Medulla oblongata (tissue), 1 donor: ENCODE results near the gene TMEM139.
"Not testable (repeated sequence)": the region's sequence is repeated elsewhere in the genome, so short reads cannot be mapped to it uniquely, and the experiment has no call there.

Experiments
- DNase-seq: peaks from one replicate; pipeline ENCODE4 v3.0.0-alpha.2; 2015; ENCODE audit errors: extremely low spot score

Gene TMEM139

GRCh38 chr7:143259765-143260164 lies 25.0 kb upstream of the TMEM139 start:
- DNase-seq: no peak

GRCh38 chr7:143261901-143262300 lies 22.9 kb upstream of the TMEM139 start:
- DNase-seq: no peak

DNA sequence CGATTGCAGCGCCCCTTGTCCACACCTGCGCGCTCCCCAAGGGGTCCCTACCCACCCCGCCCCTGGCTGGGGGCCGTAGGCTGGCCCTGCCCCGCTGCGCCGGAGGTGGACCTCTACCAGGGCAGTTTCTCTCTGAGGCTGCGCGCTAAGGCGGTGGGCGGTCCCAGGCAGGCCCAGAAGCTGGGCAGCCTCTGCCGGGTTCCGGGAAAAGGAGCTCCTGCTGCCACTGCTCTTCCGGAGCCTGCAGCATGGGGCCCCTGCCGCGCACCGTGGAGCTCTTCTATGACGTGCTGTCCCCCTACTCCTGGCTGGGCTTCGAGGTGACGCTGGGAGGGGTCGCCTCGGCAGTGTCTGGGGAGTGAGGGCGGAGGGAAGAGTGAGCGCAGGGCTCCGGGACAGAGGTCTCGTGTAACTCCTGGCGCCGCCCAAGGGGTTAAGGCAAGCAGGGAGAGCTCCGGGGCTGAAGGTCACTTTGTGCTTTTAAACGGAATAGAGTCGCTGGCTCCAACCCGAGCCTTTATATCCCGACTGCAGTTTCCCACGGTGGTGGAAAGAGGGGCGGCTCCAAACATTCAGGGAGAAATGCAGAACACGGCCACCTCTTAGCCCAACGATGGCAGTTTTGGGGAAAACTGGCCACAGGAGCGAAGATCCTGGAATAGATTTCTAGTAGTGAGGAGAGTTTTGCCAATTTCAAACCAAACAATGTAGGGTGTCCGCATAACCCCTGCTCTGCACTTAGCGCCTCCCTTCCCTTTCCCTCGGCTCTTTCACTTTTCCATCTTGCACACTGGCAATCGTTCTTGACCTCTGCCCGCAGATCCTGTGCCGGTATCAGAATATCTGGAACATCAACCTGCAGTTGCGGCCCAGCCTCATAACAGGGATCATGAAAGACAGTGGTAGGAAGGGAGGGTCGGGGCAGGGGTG lies 21.2 kb upstream of the TMEM139 start, which contains the start of gene GSTK1:
TSS of gene GSTK1 (plus strand) at position 176 of the 930 bp plus-strand sequence. CDS start at position 249, 73 bp downstream.
- DNase-seq: peak; percentile 89

- not testable (repeated sequence) for DNase-seq
Observed at GRCh38 chr7:143264196-143264568, 20.6 kb upstream of the TMEM139 start.

DNA sequence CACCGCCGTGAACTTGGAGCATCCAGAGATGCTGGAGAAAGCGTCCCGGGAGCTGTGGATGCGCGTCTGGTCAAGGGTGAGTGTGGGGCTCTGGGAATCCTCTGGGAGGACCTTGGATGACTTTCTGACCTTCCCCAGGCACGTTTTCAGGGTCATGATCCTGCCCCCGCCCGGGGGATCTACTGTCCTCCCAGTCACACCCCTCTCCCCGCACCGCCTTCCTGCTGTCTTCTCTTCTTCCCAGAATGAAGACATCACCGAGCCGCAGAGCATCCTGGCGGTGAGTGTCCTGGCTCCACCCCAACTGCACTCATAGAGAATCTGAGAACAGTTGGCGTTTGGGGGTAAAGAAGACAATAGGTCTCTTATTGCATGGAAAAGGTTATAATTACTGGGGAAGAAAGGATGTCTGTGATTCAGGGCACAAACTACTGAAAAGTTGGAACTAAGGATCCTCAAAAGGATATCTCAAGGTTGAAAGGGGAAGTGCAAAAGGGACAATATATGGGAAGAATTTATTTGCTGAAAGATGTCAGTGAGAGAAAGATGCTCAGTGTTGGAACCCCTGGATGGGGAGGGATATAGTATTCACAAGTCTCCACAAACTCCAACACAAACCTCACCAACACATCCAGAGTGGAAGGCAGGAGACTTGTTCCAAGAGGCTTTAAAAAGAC lies 19.6 kb upstream of the TMEM139 start:
- DNase-seq: peak; percentile 27

GRCh38 chr7:143269251-143269650 lies 15.5 kb upstream of the TMEM139 start:
- DNase-seq: no peak

GRCh38 chr7:143271240-143271639 lies 13.5 kb upstream of the TMEM139 start:
- DNase-seq: no peak

DNA sequence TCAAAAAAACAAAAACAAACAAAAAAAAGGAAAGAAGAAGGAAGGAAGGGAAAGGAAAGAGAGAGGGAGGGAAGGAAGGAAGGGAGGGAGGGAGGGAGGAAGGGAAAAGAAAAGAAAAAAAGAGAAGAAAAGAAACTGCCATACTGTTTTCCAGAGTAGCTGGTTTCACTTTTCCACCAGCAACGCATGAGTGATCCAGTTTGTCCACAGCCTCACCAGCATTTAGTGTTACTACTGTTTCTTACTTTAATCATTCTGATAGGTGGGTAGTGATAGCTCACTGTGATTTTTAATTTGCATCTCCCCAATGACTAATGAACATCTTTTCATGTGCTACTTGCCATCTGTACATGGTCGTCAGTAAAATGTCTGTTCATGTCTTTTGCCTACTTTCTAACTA lies 11.9 kb upstream of the TMEM139 start:
- no peak for DNase-seq

- DNase-seq: peak; percentile 94
Observed at GRCh38 chr7:143279186-143280098, 5.3 kb upstream of the TMEM139 start.

DNA sequence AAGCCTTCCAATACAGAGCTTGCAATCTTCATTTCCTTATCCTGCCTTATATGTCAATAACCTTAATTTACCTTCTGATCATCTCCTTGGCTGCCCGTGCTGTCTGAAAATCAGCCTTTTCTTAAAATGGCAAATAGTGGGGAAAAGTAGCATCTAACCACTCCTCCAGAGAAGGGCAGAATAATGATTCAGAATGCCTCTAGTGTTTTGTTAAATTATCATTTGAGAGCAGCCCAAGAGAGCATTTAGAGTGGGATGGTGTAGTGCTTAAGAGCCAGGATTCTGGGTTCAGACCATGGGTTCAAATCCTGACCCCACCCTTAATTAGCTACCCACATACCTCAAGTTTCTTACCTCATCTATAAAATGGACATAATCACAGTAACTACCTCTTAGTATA lies 4.6 kb upstream of the TMEM139 start:
- DNase-seq: peak; percentile 12

GRCh38 chr7:143280566-143280965 lies 4.2 kb upstream of the TMEM139 start:
- DNase-seq: peak; percentile 29

DNA sequence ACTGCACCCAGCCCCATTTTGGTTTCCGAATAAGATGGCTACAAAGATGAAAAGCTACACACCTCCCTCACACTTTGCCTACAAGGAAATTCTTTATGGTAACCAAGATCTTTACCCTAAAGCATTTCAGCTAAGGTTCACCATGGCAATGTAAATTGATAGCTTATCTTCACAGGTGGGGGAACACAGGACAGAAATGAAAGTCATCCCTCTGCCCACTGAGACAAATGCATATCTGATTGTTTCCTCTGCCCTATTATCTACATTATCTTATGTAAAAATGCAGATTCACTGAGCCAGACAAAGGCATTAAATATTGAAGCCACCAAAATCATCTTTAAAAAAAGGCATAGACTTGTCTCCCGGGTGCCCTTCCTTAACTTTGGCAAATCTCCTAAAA lies 3.2 kb upstream of the TMEM139 start:
- no peak for DNase-seq

- DNase-seq: no peak
Observed at GRCh38 chr7:143282124-143282523, 2.6 kb upstream of the TMEM139 start.

GRCh38 chr7:143283381-143283780 lies 1.4 kb upstream of the TMEM139 start:
- peak; percentile 10 for DNase-seq

- no peak for DNase-seq
Observed at GRCh38 chr7:143285470-143285778, 666 bp downstream of the TMEM139 start.

- peak; percentile 89 for DNase-seq
Observed at GRCh38 chr7:143285806-143286521, 1.2 kb downstream of the TMEM139 start.

GRCh38 chr7:143286522-143286890 lies 1.7 kb downstream of the TMEM139 start:
- peak; percentile 70 for DNase-seq

GRCh38 chr7:143287339-143287934 lies 2.7 kb downstream of the TMEM139 start:
- peak; percentile 22 for DNase-seq

DNA sequence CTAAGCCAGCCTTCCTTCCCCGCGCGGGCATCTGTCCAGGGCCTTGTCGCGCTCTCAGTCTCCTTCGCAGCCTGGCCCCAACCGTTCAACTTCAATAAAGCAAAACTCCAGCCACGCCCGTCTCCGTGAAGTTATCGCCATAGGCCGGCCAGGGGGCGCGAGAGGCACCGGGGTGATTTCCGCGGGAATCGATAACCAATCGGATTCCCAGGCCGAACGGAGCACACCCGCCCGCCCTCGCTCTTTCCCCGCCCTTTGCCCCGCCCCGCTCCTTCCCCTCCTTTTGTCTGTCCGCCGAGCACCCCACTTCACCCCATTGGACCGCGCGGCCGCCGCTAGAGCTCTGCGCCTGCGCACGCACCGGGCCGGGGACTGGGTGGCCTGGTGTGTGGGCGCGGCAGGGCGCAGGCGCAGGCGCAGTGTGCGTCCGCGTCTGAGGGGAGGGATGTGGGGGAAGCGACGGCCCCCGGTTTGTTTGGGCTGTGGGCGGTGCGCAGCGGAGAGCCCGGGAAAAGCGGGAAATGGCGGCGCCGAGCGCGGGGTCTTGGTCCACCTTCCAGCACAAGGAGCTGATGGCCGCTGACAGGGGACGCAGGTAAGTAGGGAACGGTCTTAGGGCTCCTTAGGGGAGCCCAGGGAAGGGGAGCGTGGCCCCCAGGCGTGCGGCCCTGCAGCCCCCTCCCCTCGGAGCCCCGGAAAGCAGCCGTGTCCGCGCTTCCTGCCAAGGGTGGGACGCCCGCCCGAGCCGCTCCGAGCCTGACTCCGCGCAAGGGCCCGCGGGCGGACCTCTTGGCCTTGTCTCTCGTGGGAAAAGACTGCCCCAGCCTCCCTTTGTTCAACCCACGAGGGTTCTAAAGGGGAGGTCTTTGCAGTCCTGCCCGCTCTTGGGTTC lies 3.4 kb downstream of the TMEM139 start, which contains the start of gene CASP2:
TSS of gene CASP2 (plus strand) at position 417 of the 892 bp plus-strand sequence. CDS start at position 522, 105 bp downstream.
- DNase-seq: peak; percentile 98

DNA sequence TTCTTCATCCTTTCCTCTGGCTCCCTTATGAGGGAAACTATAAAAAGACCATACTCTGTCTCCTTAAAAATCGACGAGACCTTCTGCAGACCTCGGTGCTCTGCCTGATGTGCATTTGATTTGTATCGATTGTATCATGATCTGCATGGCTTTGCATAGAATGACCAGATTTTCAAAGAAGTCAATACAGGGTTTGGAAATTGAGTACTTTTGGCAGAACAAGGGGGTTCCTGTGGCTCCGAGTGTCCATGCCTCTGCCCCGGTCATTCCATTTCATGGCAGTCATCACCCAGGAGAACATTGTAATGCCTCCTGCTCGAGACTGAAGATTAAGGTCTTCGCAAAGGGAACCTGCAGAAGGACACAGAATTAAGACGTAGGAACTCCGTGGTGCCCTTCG lies 4.1 kb downstream of the TMEM139 start:
- DNase-seq: peak; percentile 18
